Activated CD4-positive, alpha-beta T cell treated with anti-CD3 and anti-CD28 coated beads, Interleukin-2, amount 10 ng/mL, durations not matched to agents 7 days and 5 days (primary cell): ENCODE results near the gene KMO. TPM values are rescaled to one million over a fixed set of nuclear protein-coding genes. Genes with fewer than 3 reads are reported as not detected.

Experiments used
- CTCF ChIA-PET: fragments of 350-600 bp; sonication (Branson Sonifier 250); formaldehyde crosslinking; loops from one replicate; lab custom pipeline; 2021; ENCODE audit warnings: antibody characterized with exemption; lab: Charles Lee
- POLR2A ChIA-PET: fragments of 350-600 bp; sonication (Branson Sonifier 250); formaldehyde crosslinking; loops from one replicate; lab custom pipeline; 2021; ENCODE audit warnings: antibody characterized with exemption; lab: Charles Lee
- DNase-seq: peaks from one replicate; pipeline ENCODE4 v3.0.0-alpha.2; 2020
- H3K27ac Mint-ChIP-seq: one replicate; pipeline ENCODE4 v1.8.0; 2021; ENCODE audit warnings: mild to moderate bottlenecking, moderate library complexity, mixed read lengths
- H3K27me3 Mint-ChIP-seq: one replicate; pipeline ENCODE4 v1.8.0; 2021; ENCODE audit warnings: mixed read lengths
- H3K36me3 Mint-ChIP-seq: one replicate; pipeline ENCODE4 v1.8.0; 2021; ENCODE audit warnings: low read depth, mixed read lengths
- H3K4me1 Mint-ChIP-seq: one replicate; pipeline ENCODE4 v1.8.0; 2021; ENCODE audit warnings: mixed read lengths
- H3K4me3 Mint-ChIP-seq: one replicate; pipeline ENCODE4 v1.8.0; 2021; ENCODE audit warnings: mild to moderate bottlenecking, moderate library complexity, mixed read lengths
- H3K9me3 Mint-ChIP-seq: one replicate; pipeline ENCODE4 v1.8.0; 2021; ENCODE audit warnings: mixed read lengths
- total RNA-seq, 2 experiments: library from RNA; stranded (reverse); gene quantifications; one replicate each; pipeline ENCODE4 v1.2.3, GENCODE V29; 2021

KMO gene
- total RNA-seq, 2 experiments from 2014 or later: 0.12 TPM; not detected in 1

DNA sequence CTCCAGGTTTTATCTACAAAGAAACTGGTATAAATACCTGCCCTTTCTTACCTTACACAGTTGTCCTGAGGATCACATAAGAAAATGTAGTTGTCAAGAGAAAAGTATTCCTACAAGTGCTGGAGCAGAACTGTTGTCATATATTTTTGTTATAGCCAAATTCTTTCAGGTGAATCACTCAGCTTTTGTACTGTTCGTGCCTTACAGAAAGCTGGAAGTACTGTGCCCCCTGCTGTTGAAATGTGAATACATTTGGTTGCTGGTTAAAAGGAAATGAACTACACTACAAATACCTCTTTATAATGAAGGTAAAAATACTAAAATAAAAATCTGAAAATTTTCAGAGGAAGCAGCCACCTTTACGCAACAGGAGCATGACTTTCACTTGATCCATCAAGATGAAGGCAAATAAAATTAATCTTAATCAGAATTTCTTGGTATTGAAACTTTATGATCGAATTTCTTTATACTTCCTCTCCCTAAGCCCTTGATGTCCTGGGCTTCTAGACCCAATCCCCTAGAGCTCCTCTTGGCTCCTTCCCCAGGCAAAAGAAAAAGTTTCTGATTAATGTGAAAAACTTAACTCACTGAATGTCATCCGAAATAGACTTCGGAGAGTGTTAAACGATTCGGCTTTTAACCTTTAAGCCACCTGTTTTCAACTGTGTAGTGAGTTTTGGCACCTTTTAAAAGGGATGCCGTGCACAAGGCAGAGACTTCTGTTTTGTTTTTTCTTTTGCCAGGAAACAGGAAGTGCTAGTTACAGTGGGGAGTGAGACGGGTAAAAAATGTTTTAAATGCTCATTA is 95.5 kb downstream of the KMO start:
- Mint-ChIP-seq H3K27me3 (no peaks in the 10 kb centered on the region), H3K27ac (peak overlapping the region; percentile 94), H3K36me3 (peaks cover 10% of the 10 kb centered on the region), H3K4me1 (peaks cover 23% of the 10 kb centered on the region), H3K4me3 (peak overlapping the region; percentile 65), H3K9me3 (no peaks in the 10 kb centered on the region)
- peak; percentile 74 for DNase-seq
- POLR2A ChIA-PET: no interaction called here
- CTCF ChIA-PET: interaction anchor here (0.5 to 1.7 kb wide), 7 partner anchors 9 to 1837 kb away, joined by 3 to 4 read pairs (median 3); no protein-coding TSS in a partner anchor

DNA sequence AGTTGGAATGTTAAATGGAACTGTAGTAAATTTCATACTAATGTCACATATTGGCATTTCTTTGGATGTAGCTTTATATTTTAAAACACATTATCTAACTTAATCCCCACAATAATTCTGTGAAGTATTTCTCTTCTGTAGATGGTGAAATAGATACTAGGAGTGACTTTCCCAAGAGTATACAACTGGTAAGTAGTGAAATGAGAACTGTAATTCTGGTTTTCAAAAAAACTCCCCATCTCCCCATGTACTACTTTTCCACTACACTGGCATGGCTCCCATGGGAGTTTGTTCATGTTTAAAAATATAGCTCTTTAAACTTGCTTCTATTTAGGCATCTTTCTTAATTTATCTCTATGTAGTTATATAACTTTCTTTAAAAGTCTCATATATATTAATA is 97.8 kb downstream of the KMO start:
- peaks cover 20% of the 10 kb centered on the region for H3K36me3 Mint-ChIP-seq
- no peak overlapping the region for H3K4me3 Mint-ChIP-seq
- no peak overlapping the region for H3K27ac Mint-ChIP-seq
- H3K9me3 Mint-ChIP-seq: no peaks in the 10 kb centered on the region
- CTCF ChIA-PET: no interaction called here
- H3K4me1 Mint-ChIP-seq: peaks cover 29% of the 10 kb centered on the region
- no peaks in the 10 kb centered on the region for H3K27me3 Mint-ChIP-seq
- DNase-seq: no peak
- POLR2A ChIA-PET: no interaction called here

DNA sequence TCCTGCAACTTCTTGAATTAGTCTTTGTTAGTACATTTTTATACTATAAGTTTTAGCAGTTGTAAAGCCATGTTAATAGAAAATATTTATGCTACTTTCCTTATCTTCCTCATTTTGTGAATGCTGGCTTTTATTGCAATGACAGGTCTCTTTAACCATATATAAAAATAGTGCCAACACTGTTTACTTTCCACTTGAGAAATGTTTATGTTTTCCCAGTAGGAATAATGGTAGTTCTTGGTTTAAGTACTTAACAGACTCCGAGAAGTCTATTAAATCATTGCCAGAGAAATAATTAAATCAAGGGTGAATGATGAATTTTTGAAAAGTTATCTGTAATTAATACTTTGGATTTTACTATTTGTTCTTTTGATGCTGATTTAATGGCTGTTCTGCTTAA is 98.3 kb downstream of the KMO start:
- POLR2A ChIA-PET: no interaction called here

DNA sequence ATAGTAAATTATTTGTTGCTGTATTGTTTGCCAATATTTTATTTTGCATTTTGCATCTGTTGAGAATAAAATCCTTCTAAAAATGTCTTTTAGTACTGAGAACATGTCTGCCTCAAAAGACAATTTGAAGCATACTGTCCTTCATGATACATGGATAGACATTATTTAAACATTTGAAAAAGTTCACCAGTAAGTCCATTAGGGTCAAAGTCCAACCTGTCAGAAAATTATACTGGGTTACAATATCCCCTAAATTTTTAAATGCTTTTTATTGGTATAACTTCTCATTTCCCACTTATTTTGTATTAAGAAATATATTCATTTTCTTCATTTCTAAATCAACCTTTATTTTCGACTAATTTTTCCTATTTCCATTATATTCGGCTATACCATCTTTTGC is 98.7 kb downstream of the KMO start:
- H3K4me1 Mint-ChIP-seq: peaks cover 36% of the 10 kb centered on the region

More for the DNA sequence above, 98.3 kb downstream of the KMO start:
- DNase-seq: no peak
- H3K4me3 Mint-ChIP-seq: no peak overlapping the region
- no peaks in the 10 kb centered on the region for H3K9me3 Mint-ChIP-seq
- H3K27me3 Mint-ChIP-seq: no peaks in the 10 kb centered on the region
- peaks cover 25% of the 10 kb centered on the region for H3K36me3 Mint-ChIP-seq
- H3K4me1 Mint-ChIP-seq: peaks cover 33% of the 10 kb centered on the region
- no peak overlapping the region for H3K27ac Mint-ChIP-seq
- CTCF ChIA-PET: no interaction called here

DNA sequence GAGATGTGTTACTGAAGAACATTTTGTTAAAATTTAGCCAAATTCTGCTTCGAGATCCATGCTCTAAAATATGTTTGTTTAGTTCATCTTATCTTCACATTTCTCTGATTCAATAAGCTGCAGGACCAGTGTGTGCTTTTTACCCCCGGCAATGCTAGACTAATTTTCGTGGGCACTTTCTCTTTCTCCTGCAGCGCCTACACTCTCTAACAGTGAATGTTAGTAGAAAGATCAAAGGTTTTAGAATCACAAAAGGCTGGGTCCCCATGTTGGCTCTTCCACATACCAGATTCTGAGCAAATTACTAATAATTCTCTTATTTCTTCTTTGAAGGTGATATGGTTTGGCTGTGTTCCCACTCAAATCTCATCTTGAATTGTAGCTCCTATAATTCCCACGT is 99.5 kb downstream of the KMO start:
- Mint-ChIP-seq H3K4me3 (no peak overlapping the region), H3K4me1 (peaks cover 40% of the 10 kb centered on the region), H3K36me3 (peaks cover 29% of the 10 kb centered on the region), H3K9me3 (no peaks in the 10 kb centered on the region), H3K27me3 (no peaks in the 10 kb centered on the region), H3K27ac (no peak overlapping the region)
- ChIA-PET POLR2A (no interaction called here), CTCF (interaction anchor here (1.1 kb wide), 1 partner anchor 9 kb away, joined by 3 read pairs; no protein-coding TSS in a partner anchor)
- DNase-seq: no peak

More for the DNA sequence above, 98.7 kb downstream of the KMO start:
- POLR2A ChIA-PET: no interaction called here
- Mint-ChIP-seq H3K9me3 (no peaks in the 10 kb centered on the region), H3K27ac (no peak overlapping the region), H3K27me3 (no peaks in the 10 kb centered on the region), H3K36me3 (peaks cover 28% of the 10 kb centered on the region), H3K4me3 (no peak overlapping the region)
- DNase-seq: no peak
- CTCF ChIA-PET: no interaction called here

DNA sequence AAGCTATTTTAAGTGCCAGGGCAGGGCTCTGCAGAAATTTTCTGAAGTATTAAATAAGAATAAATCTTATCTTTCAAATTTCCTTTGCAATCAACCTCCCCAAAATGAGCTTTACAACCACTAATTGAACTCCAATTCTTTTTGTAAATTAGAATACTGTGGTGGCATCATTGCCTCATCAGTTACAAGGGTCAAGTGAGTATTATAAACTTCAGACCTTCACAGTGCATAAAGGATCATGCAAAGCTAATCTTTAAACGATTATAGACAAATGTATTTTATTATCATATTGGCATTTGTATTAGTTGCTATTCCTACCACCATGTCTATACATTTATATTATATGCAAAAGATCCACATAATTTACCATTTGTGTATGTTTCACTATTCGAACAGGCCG is 100.8 kb downstream of the KMO start:
- Mint-ChIP-seq H3K4me1 (peaks cover 44% of the 10 kb centered on the region), H3K36me3 (peaks cover 41% of the 10 kb centered on the region), H3K27ac (no peak overlapping the region), H3K9me3 (no peaks in the 10 kb centered on the region), H3K4me3 (no peak overlapping the region), H3K27me3 (no peaks in the 10 kb centered on the region)
- POLR2A ChIA-PET: no interaction called here
- CTCF ChIA-PET: interaction anchor here (1.1 kb wide), 1 partner anchor 11 kb away, joined by 3 read pairs; no protein-coding TSS in a partner anchor
- no peak for DNase-seq

DNA sequence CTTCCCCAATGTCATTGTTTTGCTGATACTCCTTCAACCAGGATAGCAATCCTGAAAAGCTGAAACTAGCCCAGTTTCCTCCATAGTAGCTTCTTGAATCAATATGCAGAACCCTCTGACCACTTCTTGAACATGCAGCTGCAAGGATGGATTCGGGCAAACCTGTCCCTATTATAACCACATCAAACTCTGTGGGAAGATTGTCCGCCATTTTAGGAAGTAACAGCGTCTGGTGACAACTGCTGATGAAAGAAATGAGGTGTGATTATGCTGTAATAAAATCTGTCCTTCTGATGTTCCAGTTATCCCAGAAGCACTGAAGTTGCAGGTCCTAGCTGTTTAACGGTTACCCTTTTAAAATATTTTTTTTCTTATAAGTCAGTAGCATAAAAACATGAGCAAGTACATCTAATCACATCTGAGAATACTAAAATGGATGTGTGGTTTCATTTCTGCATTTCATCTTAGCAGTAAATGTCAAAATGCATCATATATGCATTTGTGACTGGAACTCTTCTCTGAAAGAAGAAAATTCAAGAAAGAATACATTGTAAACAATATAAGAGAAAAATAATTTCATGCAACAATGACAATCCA is 103.5 kb downstream of the KMO start:
- H3K27me3 Mint-ChIP-seq: no peaks in the 10 kb centered on the region

DNA sequence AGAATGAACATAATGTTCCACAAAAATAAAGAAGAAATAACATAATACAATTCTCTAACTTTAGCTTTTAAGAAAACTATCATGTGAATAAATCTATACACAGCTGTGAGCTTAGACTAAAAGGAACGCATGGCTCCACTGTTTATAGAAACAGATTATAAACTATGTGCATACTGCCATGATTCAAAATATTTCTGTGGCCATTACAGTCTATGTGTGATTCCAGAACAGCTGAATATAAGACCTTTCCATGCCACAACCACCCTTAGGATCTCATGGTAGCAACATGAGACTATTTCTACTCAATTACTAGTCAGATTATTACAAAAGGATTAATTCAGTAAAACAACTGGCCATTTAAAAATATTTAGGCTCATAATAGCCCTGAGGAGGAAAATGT is 104.1 kb downstream of the KMO start:
- no peak overlapping the region for H3K4me3 Mint-ChIP-seq
- CTCF ChIA-PET: interaction anchor here (0.9 to 1.4 kb wide), 2 partner anchors 9 to 17 kb away, joined by 3 to 4 read pairs; no protein-coding TSS in a partner anchor
- H3K9me3 Mint-ChIP-seq: no peaks in the 10 kb centered on the region
- no peak overlapping the region for H3K27ac Mint-ChIP-seq
- peaks cover 56% of the 10 kb centered on the region for H3K4me1 Mint-ChIP-seq
- DNase-seq: no peak
- peaks cover 44% of the 10 kb centered on the region for H3K36me3 Mint-ChIP-seq
- H3K27me3 Mint-ChIP-seq: no peaks in the 10 kb centered on the region
- POLR2A ChIA-PET: no interaction called here

More for the DNA sequence above, 103.5 kb downstream of the KMO start:
- Mint-ChIP-seq H3K4me1 (peaks cover 51% of the 10 kb centered on the region), H3K27ac (no peak overlapping the region), H3K36me3 (peaks cover 44% of the 10 kb centered on the region), H3K4me3 (no peak overlapping the region), H3K9me3 (no peaks in the 10 kb centered on the region)
- CTCF ChIA-PET: interaction anchor here (0.8 to 0.9 kb wide), 2 partner anchors 16 to 18 kb away, joined by 3 read pairs; no protein-coding TSS in a partner anchor
- no peak for DNase-seq
- POLR2A ChIA-PET: no interaction called here

DNA sequence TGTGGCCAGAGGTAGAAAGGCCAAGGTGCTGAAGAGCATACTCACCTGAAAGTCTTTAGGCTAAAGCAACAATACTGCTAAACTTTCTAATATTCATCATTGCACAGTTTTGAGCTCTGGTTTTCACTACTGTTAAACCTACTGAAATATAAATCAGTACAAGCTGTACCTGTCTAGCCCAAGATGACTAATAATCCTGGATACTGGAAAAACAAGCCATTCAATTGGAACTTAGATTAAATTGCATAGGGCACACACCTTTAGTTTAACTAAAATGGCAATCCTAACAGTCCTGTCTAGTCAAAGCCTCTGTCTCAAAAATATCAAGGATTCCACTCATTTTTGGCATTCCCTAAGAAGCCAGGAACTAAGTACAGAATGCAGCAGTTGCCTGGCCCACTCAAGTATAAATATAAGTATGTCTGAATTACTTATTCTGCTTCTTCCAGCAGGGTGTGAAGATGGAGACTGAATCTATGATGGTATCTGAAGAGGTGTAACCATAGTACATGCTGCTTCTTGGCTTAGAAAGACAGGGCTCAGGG is 104.9 kb downstream of the KMO start:
- no peak for DNase-seq
- Mint-ChIP-seq H3K4me3 (no peak overlapping the region), H3K27ac (no peak overlapping the region), H3K9me3 (no peaks in the 10 kb centered on the region), H3K27me3 (no peaks in the 10 kb centered on the region), H3K36me3 (peaks cover 37% of the 10 kb centered on the region), H3K4me1 (peaks cover 50% of the 10 kb centered on the region)
- POLR2A ChIA-PET: no interaction called here
- CTCF ChIA-PET: interaction anchor here (1.4 kb wide), 1 partner anchor 10 kb away, joined by 4 read pairs; no protein-coding TSS in a partner anchor

DNA sequence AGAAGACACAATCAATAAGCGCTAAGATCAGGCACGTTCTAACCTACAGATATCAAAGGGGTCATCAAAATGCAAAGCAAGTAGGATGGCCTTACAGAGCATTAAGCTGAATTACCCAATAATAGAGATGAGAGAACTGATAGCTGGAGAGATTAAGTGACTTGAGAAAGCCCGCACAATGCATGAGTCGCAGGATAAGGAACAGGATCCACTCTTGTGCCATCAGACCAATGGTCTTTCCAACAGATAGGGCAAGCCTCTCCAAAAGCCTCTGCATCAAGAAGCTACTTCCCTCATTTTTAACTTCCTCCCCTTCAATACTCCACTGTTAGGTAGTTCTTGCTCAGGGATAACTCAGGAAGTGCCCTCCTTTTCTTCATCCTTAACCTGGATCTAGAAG is 105.4 kb downstream of the KMO start:
- Mint-ChIP-seq H3K27ac (no peak overlapping the region), H3K4me1 (peaks cover 48% of the 10 kb centered on the region)
- CTCF ChIA-PET: interaction anchor here (1.4 kb wide), 1 partner anchor 10 kb away, joined by 4 read pairs; no protein-coding TSS in a partner anchor

DNA sequence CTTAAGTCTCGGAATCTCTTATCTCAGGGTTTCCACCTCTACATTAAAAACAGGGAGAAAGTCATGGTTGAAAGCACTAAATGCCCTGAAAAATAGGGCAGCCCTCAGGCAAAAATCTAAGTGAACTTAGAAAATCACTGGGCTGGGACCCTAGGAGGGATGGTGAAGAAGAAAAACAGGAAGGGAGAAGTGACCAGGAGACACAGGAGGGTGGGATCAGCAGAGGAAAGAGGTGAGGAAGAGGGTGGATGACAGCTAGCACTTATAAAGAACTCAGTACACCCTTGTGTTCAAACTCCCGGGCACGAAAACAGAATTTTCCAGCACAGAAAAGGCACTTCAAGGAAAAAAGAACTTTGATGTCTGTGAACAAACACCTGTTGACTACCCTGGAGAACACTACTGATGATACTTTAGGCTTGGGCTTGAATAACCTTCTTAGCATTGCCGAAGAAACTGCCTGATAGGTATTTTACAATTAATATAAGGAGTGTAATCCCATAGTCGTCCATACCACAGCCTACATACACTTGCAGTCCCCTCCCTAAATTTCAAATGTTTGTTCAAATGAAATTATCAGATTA is 106.0 kb downstream of the KMO start:
- ChIA-PET POLR2A (no interaction called here), CTCF (no interaction called here)
- H3K4me1 Mint-ChIP-seq: peaks cover 48% of the 10 kb centered on the region
- DNase-seq: no peak
- H3K4me3 Mint-ChIP-seq: peak overlapping the region; percentile 85
- H3K9me3 Mint-ChIP-seq: peaks cover 4% of the 10 kb centered on the region
- peaks cover 38% of the 10 kb centered on the region for H3K36me3 Mint-ChIP-seq
- H3K27ac Mint-ChIP-seq: peak overlapping the region; percentile 73
- no peaks in the 10 kb centered on the region for H3K27me3 Mint-ChIP-seq

More for the DNA sequence above, 105.4 kb downstream of the KMO start:
- DNase-seq: no peak
- Mint-ChIP-seq H3K4me3 (peak overlapping the region; percentile 85), H3K9me3 (peaks cover 3% of the 10 kb centered on the region), H3K27me3 (no peaks in the 10 kb centered on the region), H3K36me3 (peaks cover 38% of the 10 kb centered on the region)
- POLR2A ChIA-PET: no interaction called here

DNA sequence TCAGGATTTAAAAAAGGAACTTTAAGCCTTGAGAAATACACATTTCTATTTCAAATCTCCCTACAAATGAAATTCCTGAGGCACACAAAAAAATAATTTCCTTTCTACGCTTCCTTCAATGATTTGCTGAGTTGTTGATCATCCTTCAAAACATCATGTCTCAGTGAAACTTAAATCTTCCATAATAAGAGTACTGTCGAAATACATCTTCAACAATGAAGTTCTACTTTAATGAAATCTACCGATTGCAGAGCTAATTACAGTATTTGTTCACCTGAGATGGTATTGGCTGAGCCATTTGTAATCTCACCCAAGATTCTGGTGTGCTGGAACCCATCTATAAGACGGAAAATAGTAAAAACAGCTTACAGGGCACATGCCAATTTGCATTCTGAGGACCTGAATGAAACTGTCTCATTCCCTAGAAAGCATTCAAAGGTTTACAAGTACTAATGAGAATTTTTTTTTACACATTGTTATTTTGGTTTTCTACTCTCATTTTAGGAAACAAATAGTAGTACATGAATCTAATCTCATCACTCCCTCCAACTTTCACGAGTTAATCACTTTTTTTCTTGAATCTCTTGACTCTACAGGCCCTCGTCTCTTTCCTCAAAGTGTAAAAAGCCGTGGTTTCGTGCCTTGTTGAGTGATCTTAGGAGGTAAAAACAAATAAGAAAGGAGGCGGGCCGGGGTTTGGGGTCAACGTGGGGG is 106.9 kb downstream of the KMO start:
- DNase-seq: no peak
- Mint-ChIP-seq H3K9me3 (peaks cover 5% of the 10 kb centered on the region), H3K27me3 (no peaks in the 10 kb centered on the region), H3K27ac (peak overlapping the region; percentile 94), H3K4me1 (peaks cover 49% of the 10 kb centered on the region), H3K4me3 (peak overlapping the region; percentile 85), H3K36me3 (peaks cover 37% of the 10 kb centered on the region)
- CTCF ChIA-PET: no interaction called here
- POLR2A ChIA-PET: no interaction called here
